Inflammatory macrophage treated with lipopolysaccharide for 4 hours (primary cell): ENCODE results near the gene GJD3.

Source experiments
- DNase-seq: peaks from one replicate; pipeline ENCODE4 v3.0.0-alpha.2; 2020

Gene GJD3

DNA sequence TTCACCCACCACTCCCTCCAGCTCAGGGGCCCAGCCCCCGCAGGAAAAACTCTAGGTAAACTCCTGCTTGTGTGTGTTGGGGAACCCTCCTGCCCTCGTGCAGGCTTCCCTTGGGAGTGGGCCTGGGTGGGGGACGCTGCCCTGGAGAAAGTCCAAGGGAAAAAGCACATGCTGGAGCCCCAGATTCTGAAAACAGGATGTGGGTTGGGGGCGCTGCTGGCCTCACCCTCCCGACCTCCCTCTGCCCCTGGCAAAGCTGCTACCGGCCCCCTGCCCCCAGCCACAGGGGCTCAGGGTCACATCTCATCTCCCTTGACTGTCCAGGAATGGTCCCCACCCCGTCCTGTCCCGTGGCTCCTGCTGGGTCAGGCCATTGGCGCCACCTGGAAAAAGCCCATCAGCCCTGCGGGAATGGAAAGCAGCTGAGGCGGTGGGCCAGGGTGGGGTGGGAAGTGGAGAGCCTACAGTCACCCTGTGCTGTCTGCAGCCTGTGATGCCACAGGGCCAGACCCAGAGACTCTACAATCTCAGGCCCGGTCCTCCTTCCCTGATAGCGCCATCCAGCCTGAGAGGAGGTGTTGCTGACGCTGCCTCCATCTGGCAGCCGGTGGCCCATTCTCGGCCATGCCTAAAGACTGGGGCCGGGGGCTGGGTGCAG, 2.5 kb upstream of the GJD3 start:
- DNase-seq: no peak

GRCh38 chr17:40366076-40366860, 1.7 kb upstream of the GJD3 start:
- no peak for DNase-seq

GRCh38 chr17:40364906-40365305, 369 bp upstream of the GJD3 start:
- no peak for DNase-seq

GRCh38 chr17:40363111-40363827, 1.3 kb downstream of the GJD3 start:
- peak; percentile 38 for DNase-seq

- peak; percentile 87 for DNase-seq
Observed at GRCh38 chr17:40362696-40363110, 1.8 kb downstream of the GJD3 start.

GRCh38 chr17:40361925-40362695, 2.4 kb downstream of the GJD3 start:
- no peak for DNase-seq

- no peak for DNase-seq
Observed at GRCh38 chr17:40361063-40361924, 3.2 kb downstream of the GJD3 start.

DNA sequence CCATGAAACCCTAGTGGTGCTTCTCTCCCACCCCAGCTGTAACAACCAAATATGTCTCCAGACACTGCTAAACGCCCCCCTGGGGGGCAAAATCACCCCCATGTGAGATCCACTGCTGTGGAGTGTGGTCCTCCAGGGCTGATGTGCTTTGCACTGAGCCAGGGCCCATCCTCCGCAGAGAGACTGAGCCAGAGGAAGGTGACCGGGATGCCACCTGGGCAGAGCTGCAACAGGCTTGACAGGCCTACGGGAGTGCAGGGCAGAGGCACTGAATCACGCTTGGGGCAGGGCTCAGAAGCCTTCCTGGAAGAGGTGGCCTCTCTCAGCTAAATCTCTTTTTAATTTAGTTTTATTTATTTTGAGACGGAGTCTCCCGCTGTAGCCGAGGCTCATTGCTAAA, 4.4 kb downstream of the GJD3 start:
- DNase-seq: no peak

DNA sequence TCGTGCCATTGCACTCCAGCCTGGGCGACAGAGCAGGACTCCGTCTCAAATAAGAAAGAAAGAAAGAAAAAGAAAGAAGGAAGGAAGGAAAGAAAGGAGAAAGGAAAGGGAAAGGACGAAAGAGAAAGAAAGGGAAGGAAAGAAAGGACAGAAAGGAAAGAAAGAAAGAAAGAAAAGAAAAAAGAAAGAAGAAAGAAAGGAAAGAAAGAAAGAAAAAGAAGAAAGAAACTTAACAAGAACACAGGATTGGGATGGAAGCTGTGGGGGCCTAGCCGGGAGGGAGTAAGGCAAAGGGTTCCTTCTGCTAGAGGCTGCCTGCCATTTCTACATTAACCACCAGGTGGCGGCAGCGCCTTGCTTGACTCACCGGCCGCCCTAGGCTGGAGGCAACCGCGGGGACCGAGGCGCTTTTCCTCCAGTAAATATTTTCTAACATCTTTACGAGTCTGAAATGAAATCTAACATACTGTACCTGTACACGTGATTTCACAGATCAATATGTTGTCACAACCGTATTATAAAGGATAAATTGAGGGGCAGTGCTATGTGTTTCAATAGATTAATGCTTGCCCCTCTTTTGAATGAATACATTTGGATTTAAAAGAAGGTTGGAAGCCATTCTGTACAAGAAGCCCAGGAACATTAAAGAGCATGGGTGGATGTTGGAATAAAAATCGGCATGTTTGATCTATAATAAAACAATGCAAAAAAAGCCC, 6.1 kb downstream of the GJD3 start:
- DNase-seq: peak; percentile 87

DNA sequence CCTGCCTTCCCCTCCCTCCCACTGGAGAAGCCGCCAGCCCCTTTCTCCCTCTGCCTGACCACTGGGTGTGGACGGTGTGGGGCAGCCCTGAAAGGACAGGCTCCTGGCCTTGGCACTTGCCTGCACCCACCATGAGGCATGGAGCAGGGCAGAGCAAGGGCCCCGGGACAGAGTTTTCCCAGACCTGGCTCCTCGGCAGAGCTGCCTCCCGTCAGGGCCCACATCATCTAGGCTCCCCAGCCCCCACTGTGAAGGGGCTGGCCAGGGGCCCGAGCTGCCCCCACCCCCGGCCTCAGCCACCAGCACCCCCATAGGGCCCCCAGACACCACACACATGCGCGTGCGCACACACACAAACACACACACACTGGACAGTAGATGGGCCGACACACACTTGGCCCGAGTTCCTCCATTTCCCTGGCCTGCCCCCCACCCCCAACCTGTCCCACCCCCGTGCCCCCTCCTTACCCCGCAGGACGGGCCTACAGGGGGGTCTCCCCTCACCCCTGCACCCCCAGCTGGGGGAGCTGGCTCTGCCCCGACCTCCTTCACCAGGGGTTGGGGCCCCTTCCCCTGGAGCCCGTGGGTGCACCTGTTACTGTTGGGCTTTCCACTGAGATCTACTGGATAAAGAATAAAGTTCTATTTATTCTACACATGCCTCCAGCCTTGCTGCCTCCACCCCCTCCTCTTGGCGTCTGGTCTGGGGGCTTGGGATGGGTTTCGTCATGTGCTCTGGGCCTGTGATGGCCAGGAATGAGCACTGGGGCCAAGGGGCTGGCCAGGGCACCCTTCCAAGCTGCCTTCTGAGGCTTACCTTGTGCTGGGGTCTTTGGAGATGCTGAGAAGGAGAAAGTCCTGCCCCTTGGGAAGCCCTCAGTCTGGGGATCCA, 7.3 kb downstream of the GJD3 start:
- DNase-seq: no peak

- no peak for DNase-seq
Observed at GRCh38 chr17:40355804-40356758, 8.5 kb downstream of the GJD3 start.

- peak; percentile 62 for DNase-seq
Observed at GRCh38 chr17:40355123-40355803, 9.3 kb downstream of the GJD3 start.

DNA sequence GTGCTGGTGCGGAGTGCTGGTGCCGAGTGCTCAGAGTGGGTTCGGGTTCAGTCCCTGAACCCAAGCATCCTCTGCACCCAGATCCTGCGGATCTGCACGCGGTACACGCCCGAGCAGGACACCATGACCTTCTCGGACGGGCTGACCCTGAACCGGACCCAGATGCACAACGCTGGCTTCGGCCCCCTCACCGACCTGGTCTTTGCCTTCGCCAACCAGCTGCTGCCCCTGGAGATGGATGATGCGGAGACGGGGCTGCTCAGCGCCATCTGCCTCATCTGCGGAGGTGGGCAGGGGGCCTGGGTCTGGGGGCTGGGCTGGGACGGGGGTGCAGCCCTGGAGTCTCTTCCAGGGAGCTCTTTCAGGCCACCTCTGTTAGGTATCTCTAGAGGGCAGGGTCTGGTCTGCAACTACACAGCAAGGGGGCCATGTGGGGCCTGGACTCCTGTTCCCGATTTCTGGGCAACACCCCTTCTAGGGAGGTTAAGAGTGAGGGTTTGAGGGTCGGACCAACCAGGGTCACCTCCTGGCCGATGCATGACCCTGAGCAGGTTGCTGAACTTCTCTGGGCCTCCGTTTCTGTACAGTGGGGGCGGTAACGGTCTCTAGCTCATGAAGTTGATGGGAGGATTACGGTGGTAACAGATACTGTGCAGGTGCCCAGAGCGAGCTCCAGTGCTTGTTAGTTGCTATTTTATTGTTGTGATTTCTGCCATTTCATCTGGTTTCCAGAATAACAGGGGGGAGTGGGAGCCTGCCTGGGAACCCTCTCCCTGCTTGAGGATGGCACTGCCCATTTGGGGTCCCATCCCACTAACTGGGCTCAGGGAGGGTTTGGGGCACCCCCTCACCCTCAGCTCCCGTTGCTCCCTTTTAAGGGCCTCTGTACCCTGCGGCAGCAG, 10.1 kb downstream of the GJD3 start:
- no peak for DNase-seq

- peak; percentile 37 for DNase-seq
Observed at GRCh38 chr17:40352779-40353394, 11.7 kb downstream of the GJD3 start.

DNA sequence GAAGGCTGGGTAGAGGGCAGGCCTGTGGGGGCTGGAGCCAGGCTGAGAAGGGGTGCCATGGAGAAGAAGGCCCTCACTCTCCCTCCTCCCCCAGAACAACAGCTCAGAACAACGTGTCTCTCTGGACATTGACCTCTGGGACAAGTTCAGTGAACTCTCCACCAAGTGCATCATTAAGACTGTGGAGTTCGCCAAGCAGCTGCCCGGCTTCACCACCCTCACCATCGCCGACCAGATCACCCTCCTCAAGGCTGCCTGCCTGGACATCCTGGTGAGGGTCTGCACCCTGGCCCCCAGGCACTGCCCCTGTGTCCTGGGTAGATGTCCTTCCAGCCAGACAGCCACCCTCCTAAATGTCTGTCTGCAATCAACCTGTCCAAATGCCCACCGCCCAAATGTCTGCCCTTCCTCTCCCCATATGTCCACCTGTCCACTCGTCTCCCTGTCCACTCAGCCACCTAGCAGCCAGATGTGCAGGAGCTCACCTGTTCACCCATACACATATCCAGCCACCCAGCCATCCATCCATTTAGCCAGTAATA, 12.2 kb downstream of the GJD3 start:
- no peak for DNase-seq
